ENCODE data around the gene NOLC1.

DNA sequence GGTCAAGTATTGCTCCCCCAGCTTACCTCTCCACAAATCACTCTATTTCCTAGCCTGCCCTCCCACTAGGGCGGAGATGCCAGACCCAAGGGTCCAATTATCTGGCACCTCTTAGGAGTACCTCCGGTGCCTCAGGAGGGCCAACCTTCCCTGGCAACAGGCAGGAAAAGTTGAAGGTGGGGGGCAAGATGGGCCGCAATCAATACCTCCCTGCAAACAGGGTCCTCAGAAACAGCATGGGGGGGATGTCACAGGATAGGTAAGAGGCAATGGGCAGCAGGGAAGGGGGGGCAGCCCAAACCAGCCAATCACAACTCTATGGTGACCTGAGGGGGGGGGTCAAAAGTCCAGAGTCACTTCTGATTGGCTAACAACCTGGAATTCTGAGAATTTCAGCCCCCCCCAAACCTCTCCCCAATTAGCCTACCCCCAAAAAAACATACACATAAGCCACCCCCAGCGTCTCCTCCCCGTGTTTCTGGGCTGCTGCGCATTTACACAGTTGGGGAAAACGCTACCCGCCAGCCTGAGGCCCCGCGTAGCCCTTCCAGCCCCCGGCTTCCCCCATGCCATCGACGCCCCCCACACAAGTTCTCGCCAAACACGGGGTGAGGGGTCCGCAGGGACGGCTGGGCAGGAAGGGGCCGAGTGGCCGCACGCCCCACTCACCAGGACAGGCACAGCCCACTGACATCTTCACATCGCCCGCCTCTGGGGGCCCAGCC, 32.6 kb upstream of the NOLC1 start:
- TF ChIP-seq POLR2A (IDR thresholded peaks at IDR 0.05; ENCODE audit: low read depth) = no peak
- TF ChIP-seq, protein P1, sequence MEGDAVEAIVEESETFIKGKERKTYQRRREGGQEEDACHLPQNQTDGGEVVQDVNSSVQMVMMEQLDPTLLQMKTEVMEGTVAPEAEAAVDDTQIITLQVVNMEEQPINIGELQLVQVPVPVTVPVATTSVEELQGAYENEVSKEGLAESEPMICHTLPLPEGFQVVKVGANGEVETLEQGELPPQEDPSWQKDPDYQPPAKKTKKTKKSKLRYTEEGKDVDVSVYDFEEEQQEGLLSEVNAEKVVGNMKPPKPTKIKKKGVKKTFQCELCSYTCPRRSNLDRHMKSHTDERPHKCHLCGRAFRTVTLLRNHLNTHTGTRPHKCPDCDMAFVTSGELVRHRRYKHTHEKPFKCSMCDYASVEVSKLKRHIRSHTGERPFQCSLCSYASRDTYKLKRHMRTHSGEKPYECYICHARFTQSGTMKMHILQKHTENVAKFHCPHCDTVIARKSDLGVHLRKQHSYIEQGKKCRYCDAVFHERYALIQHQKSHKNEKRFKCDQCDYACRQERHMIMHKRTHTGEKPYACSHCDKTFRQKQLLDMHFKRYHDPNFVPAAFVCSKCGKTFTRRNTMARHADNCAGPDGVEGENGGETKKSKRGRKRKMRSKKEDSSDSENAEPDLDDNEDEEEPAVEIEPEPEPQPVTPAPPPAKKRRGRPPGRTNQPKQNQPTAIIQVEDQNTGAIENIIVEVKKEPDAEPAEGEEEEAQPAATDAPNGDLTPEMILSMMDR (IDR thresholded peaks at IDR 0.05) = no peak
- TF ChIP-seq EP300 (IDR thresholded peaks at IDR 0.05) = no peak
- no peak for TF ChIP-seq POLR2AphosphoS5 (IDR thresholded peaks at IDR 0.05)
